IPS-NIHi7 (cell line): ENCODE measurements around the gene IRF2BP1.
"Not testable (repeated sequence)": the region's sequence is repeated elsewhere in the genome, so short reads cannot be mapped to it uniquely, and the experiment has no call there.

Experiments
- DNase-seq: peaks from one replicate; pipeline ENCODE4 v3.0.0; 2012; ENCODE audit warnings: mixed read lengths; ENCODE audit errors: extremely low spot score

The IRF2BP1 gene

GRCh38 chr19:45901912-45902650 lies 16.1 kb upstream of the IRF2BP1 start, which contains the start of gene MYPOP:
Gene MYPOP (minus strand): TSS chr19:45902613. CDS start chr19:45901773, 840 bp downstream.
- DNase-seq = no peak

GRCh38 chr19:45901432-45901911 lies 15.5 kb upstream of the IRF2BP1 start:
- DNase-seq = no peak

GRCh38 chr19:45900738-45901431 lies 14.9 kb upstream of the IRF2BP1 start:
- no peak for DNase-seq

GRCh38 chr19:45899919-45900589 lies 14.1 kb upstream of the IRF2BP1 start:
- DNase-seq = no peak

GRCh38 chr19:45899253-45899652 lies 13.3 kb upstream of the IRF2BP1 start:
- DNase-seq = no peak

GRCh38 chr19:45897261-45897812 lies 11.4 kb upstream of the IRF2BP1 start:
- DNase-seq = no peak

GRCh38 chr19:45895983-45896599 lies 10.2 kb upstream of the IRF2BP1 start:
- DNase-seq = not testable (repeated sequence)

GRCh38 chr19:45895519-45895972 lies 9.6 kb upstream of the IRF2BP1 start:
- no peak for DNase-seq

- DNase-seq = no peak
These were observed 4.9 kb upstream of the IRF2BP1 start for GRCh38 chr19:45890877-45891276.

- no peak for DNase-seq
These were observed 3.4 kb upstream of the IRF2BP1 start for GRCh38 chr19:45889210-45889885.

GRCh38 chr19:45887200-45887710 lies 1.3 kb upstream of the IRF2BP1 start:
- no peak for DNase-seq

GRCh38 chr19:45886427-45887199 lies 672 bp upstream of the IRF2BP1 start:
- peak; percentile 90 for DNase-seq

GRCh38 chr19:45884682-45885555 lies 1.0 kb downstream of the IRF2BP1 start:
- DNase-seq = no peak

GRCh38 chr19:45883881-45884681 lies 1.9 kb downstream of the IRF2BP1 start:
- no peak for DNase-seq

GRCh38 chr19:45883586-45883880 lies 2.4 kb downstream of the IRF2BP1 start:
- no peak for DNase-seq

GRCh38 chr19:45882652-45883585 lies 3.0 kb downstream of the IRF2BP1 start:
- peak; percentile 83 for DNase-seq

- no peak for DNase-seq
These were observed 3.9 kb downstream of the IRF2BP1 start for GRCh38 chr19:45881909-45882528.
